ENCODE measurements around the gene TCF4. TPM values are rescaled to one million over a fixed set of nuclear protein-coding genes. Genes with fewer than 3 reads are reported as not detected.

TCF4 gene
- total RNA-seq, 1 experiment from 2014 or later = 2.3 TPM

DNA sequence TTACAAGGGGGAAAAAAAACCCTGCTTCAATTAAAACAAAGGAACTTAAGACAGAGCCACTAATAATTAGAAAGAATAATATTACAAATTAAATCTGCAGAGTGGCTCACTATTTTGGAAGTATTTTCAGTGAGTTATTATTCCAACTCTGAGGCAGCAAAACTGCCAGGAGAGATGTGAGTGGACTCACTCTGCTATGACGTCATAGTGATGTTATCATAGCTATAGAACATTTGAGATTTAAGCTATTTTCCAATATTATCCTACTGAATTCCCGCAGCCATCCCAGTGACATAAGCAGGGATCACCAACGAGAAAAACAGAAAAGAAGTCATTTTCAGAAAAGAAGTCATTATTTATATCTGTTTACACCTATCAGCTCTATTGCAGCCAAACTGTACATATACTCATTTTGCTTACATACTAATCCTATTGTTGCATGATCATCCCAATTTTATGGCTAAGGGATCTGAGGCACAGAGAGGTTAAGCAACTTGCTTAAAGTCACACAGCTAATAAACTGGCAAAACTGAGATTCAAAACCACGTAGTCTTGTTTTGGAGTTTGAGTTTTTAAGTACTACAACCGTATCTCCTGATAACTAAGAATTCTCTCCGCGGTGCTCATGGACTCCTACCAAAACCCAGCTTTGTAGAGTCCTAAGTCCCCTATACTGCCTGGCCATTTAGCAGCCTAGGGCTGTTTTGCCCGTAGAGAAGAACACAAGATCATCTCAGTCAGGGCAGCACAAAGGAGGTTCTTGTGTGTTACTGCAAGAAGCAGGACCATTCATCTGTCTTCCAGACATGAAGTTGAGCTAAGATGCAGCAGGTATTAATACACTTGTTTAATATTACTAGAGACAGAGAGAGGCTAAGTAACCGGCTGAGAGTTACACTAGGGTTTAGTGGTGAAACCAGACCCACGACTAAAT lies 299.8 kb downstream of the TCF4 start:
- CTCF ChIA-PET = no interaction called here
- no peak for ATAC-seq
- no peaks in the 10 kb centered on the region for H3K9me3 ChIP-seq (ENCODE audit: control insufficient read depth, insufficient read depth, low read depth, low read length)
- H3K4me3 ChIP-seq (ENCODE audit: low read depth in 2 of 2, low read length in 2 of 2) = no peak overlapping the region
- no peak overlapping the region for H3K27ac ChIP-seq (ENCODE audit: low read length)
- BruUV-seq (replicated peaks) = no TSS peak
- DNase-seq (ENCODE audit: low read depth, low spot score) = no peak
- intact Hi-C loops (cut with micrococcal nuclease; ENCODE audit: unreplicated experiment) (no loop called here), in situ Hi-C loops (cut with HindIII; ENCODE audit: low pct_unique_long_range_greater_than_20kb, low sequenced_read_pairs) (no loop called here)
- H3K27me3 ChIP-seq (ENCODE audit: control insufficient read depth, insufficient read depth, low read length) = no peaks in the 10 kb centered on the region
- POLR2A ChIA-PET = no interaction called here
- TF ChIP-seq, protein P1, sequence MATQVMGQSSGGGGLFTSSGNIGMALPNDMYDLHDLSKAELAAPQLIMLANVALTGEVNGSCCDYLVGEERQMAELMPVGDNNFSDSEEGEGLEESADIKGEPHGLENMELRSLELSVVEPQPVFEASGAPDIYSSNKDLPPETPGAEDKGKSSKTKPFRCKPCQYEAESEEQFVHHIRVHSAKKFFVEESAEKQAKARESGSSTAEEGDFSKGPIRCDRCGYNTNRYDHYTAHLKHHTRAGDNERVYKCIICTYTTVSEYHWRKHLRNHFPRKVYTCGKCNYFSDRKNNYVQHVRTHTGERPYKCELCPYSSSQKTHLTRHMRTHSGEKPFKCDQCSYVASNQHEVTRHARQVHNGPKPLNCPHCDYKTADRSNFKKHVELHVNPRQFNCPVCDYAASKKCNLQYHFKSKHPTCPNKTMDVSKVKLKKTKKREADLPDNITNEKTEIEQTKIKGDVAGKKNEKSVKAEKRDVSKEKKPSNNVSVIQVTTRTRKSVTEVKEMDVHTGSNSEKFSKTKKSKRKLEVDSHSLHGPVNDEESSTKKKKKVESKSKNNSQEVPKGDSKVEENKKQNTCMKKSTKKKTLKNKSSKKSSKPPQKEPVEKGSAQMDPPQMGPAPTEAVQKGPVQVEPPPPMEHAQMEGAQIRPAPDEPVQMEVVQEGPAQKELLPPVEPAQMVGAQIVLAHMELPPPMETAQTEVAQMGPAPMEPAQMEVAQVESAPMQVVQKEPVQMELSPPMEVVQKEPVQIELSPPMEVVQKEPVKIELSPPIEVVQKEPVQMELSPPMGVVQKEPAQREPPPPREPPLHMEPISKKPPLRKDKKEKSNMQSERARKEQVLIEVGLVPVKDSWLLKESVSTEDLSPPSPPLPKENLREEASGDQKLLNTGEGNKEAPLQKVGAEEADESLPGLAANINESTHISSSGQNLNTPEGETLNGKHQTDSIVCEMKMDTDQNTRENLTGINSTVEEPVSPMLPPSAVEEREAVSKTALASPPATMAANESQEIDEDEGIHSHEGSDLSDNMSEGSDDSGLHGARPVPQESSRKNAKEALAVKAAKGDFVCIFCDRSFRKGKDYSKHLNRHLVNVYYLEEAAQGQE (IDR thresholded peaks at IDR 0.05; ENCODE audit: insufficient read depth in 1 of 2, low read depth in 2 of 2, low read length in 1 of 2) = no peak
- TF ChIP-seq CTCF (IDR thresholded peaks at IDR 0.05) (no peak), POLR2AphosphoS5 (IDR thresholded peaks at IDR 0.05; ENCODE audit: low read depth, low read length) (no peak), TCF7L2 (IDR thresholded peaks at IDR 0.05; ENCODE audit: low read depth, low read length) (no peak), SIN3A (IDR thresholded peaks at IDR 0.05; ENCODE audit: borderline replicate concordance, insufficient read depth, low read depth, low read length) (no peak)
- no peaks in the 10 kb centered on the region for H3K4me1 ChIP-seq (ENCODE audit: control insufficient read depth, insufficient read depth, low read length)
- H3K36me3 ChIP-seq (ENCODE audit: control insufficient read depth, insufficient read depth, low read length) = no peaks in the 10 kb centered on the region

DNA sequence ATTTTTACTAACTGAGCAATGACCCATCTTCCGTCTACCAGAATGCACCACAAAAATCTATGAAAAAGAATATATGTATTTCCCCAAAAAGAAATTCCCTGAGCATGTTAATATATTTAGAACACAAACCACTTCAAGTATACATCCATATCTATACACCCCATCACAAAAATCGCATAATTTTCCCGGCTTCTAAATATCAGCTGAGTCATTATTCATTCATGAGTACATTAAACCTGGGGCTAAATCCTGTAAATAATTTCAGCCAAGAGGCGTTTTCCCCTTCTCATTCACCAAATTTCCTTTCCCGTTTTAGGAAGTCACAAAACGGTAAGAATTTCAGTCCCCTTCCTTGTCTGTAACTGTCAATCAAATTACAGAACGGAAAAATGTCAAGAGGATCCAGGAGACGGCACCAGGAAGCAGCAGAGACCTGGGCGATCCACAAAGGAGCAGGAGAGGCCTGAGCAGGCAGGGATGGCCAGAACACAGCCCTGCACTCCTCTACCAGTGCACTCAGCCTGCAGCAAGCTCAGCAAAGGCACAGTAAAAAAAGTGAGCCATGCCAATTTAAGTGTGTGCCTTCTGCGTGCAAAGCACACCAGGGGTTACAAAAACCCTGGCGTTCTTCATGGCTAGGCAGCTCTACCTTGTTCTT lies 300.7 kb downstream of the TCF4 start:
- ChIA-PET CTCF (no interaction called here), POLR2A (no interaction called here)
- TF ChIP-seq SIN3A (IDR thresholded peaks at IDR 0.05; ENCODE audit: borderline replicate concordance, insufficient read depth, low read depth, low read length) (no peak), TCF7L2 (IDR thresholded peaks at IDR 0.05; ENCODE audit: low read depth, low read length) (no peak), CTCF (IDR thresholded peaks at IDR 0.05) (no peak), POLR2AphosphoS5 (IDR thresholded peaks at IDR 0.05; ENCODE audit: low read depth, low read length) (no peak)
- TF ChIP-seq, protein P1 (IDR thresholded peaks at IDR 0.05; ENCODE audit: insufficient read depth in 1 of 2, low read depth in 2 of 2, low read length in 1 of 2) = no peak
- ATAC-seq (no peak), DNase-seq (ENCODE audit: low read depth, low spot score) (no peak)
- no TSS peak for BruUV-seq (replicated peaks)
- in situ Hi-C loops (cut with HindIII; ENCODE audit: low pct_unique_long_range_greater_than_20kb, low sequenced_read_pairs) = no loop called here
- Histone ChIP-seq H3K4me1 (ENCODE audit: control insufficient read depth, insufficient read depth, low read length) (no peaks in the 10 kb centered on the region), H3K27ac (ENCODE audit: low read length) (no peak overlapping the region), H3K4me3 (ENCODE audit: low read depth in 2 of 2, low read length in 2 of 2) (no peak overlapping the region), H3K9me3 (ENCODE audit: control insufficient read depth, insufficient read depth, low read depth, low read length) (no peaks in the 10 kb centered on the region), H3K27me3 (ENCODE audit: control insufficient read depth, insufficient read depth, low read length) (no peaks in the 10 kb centered on the region), H3K36me3 (ENCODE audit: control insufficient read depth, insufficient read depth, low read length) (no peaks in the 10 kb centered on the region)
- intact Hi-C loops (cut with micrococcal nuclease; ENCODE audit: unreplicated experiment) = no loop called here

Data from Panc1 (cell line).